CD14-positive monocyte (primary cell): ENCODE results near the gene PKP2. TPM values are rescaled to one million over a fixed set of nuclear protein-coding genes. Genes with fewer than 3 reads are reported as not detected.
"Not testable (repeated sequence)": the region's sequence is repeated elsewhere in the genome, so short reads cannot be mapped to it uniquely, and the experiment has no call there.

Source experiments
- DNase-seq, 3 donors: peaks; one replicate each; pipeline ENCODE4 v3.0.0-alpha.2; 2011 to 2022
- H2AFZ ChIP-seq: 2 replicates; pipeline ENCODE4 v1.6.0; 2012; ENCODE audit warnings: mild to moderate bottlenecking, low read depth, low read length, inconsistent platforms; ENCODE audit not compliant: insufficient read depth, poor library complexity, severe bottlenecking
- H3K27ac ChIP-seq, 2 donors: 1 replicate in 1 of 2; 2 replicates in 1 of 2; pipeline ENCODE4 v1.5.1; 2012 to 2013; ENCODE audit warnings: low read length in 2 of 2, control low read depth in 1 of 2, inconsistent platforms in 1 of 2, low read depth in 1 of 2, mild to moderate bottlenecking in 1 of 2
- H3K27me3 ChIP-seq, 2 donors: one replicate each; pipeline versions ENCODE4 v1.6.0 to v1.6.1; 2011 to 2013; ENCODE audit warnings: low read length in 2 of 2; ENCODE audit not compliant: control insufficient read depth in 2 of 2, insufficient read depth in 2 of 2
- H3K36me3 ChIP-seq, 2 donors: replicated peaks in 1 of 2; 1 replicate in 1 of 2; 2 replicates in 1 of 2; pipeline versions ENCODE4 v1.5.1 to v1.6.1; 2012 to 2013; ENCODE audit warnings: low read length in 2 of 2, control low read depth in 1 of 2, inconsistent platforms in 1 of 2, mild to moderate bottlenecking in 1 of 2; ENCODE audit not compliant: insufficient read depth in 2 of 2, control insufficient read depth in 1 of 2
- H3K4me1 ChIP-seq, 2 donors: 1 replicate in 1 of 2; 2 replicates in 1 of 2; pipeline versions ENCODE4 v1.5.1 to v1.6.1; 2012 to 2013; ENCODE audit warnings: low read length in 2 of 2, control low read depth in 1 of 2, inconsistent platforms in 1 of 2, mild to moderate bottlenecking in 1 of 2, moderate library complexity in 1 of 2; ENCODE audit not compliant: insufficient read depth in 2 of 2, control insufficient read depth in 1 of 2
- H3K4me2 ChIP-seq: replicated peaks from 2 replicates; pipeline ENCODE3; 2012; ENCODE audit warnings: low read length, moderate library complexity, mild to moderate bottlenecking; ENCODE audit not compliant: poor library complexity, severe bottlenecking; ENCODE audit errors: extremely low read depth
- H3K4me3 ChIP-seq, 3 experiments: fragments of 200-600 bp in 1 of 3; sonication (generic) in 1 of 3; replicated peaks in 1 of 3; 1 replicate in 2 of 3; 2 replicates in 1 of 3; pipeline ENCODE4 v1.5.1; 2011 to 2013; ENCODE audit warnings: low read length in 3 of 3, mild to moderate bottlenecking in 3 of 3, control low read depth in 2 of 3, low read depth in 2 of 3, inconsistent platforms in 1 of 3, moderate library complexity in 1 of 3
- H3K79me2 ChIP-seq: 2 replicates; pipeline ENCODE4 v1.6.0; 2012; ENCODE audit warnings: mild to moderate bottlenecking, control low read depth, inconsistent platforms, low read length, moderate library complexity; ENCODE audit not compliant: insufficient read depth
- H3K9ac ChIP-seq: 2 replicates; pipeline ENCODE4 v1.6.0; 2017; ENCODE audit warnings: low read length, mild to moderate bottlenecking; ENCODE audit not compliant: insufficient read depth, poor library complexity, severe bottlenecking
- H3K9me3 ChIP-seq, 2 donors: replicated peaks in 1 of 2; 1 replicate in 1 of 2; 2 replicates in 1 of 2; pipeline versions ENCODE4 v1.5.1 to v1.6.1; 2012 to 2013; ENCODE audit warnings: low read length in 2 of 2, control low read depth in 1 of 2; ENCODE audit not compliant: control insufficient read depth in 1 of 2, insufficient read depth in 1 of 2
- H4K20me1 ChIP-seq: 2 replicates; pipeline ENCODE4 v1.6.0; 2012; ENCODE audit warnings: mild to moderate bottlenecking, low read length, control low read depth, moderate library complexity; ENCODE audit not compliant: insufficient read depth
- H3K27ac Mint-ChIP-seq, 7 donors: one replicate each; pipeline ENCODE4 v1.8.0; 2020; ENCODE audit warnings: mild to moderate bottlenecking in 7 of 7, mixed read lengths in 7 of 7, moderate library complexity in 6 of 7, inconsistent platforms in 2 of 7
- H3K27me3 Mint-ChIP-seq, 3 donors: one replicate each; pipeline ENCODE4 v1.8.0; 2021 to 2022; ENCODE audit warnings: low read depth in 3 of 3, mild to moderate bottlenecking in 3 of 3, mixed read lengths in 3 of 3, moderate library complexity in 3 of 3, inconsistent platforms in 1 of 3
- H3K36me3 Mint-ChIP-seq, 2 donors: one replicate each; pipeline ENCODE4 v1.8.0; 2020; ENCODE audit warnings: mixed read lengths in 2 of 2, inconsistent platforms in 1 of 2, mild to moderate bottlenecking in 1 of 2
- H3K4me1 Mint-ChIP-seq: one replicate; pipeline ENCODE4 v1.8.0; 2020; ENCODE audit warnings: mild to moderate bottlenecking, mixed read lengths
- H3K4me3 Mint-ChIP-seq, 2 donors: one replicate each; pipeline ENCODE4 v1.8.0; 2020; ENCODE audit warnings: mild to moderate bottlenecking in 2 of 2, mixed read lengths in 2 of 2, moderate library complexity in 1 of 2
- H3K9me3 Mint-ChIP-seq, 7 donors: one replicate each; pipeline ENCODE4 v1.8.0; 2020 to 2022; ENCODE audit warnings: mixed read lengths in 7 of 7, mild to moderate bottlenecking in 6 of 7, moderate library complexity in 6 of 7, inconsistent platforms in 2 of 7
- CTCF ChIP-seq: fragments of 200-600 bp; IDR thresholded peaks from one replicate; pipeline ENCODE4 v1.8.0; 2022; ENCODE audit warnings: antibody characterized with exemption, mild to moderate bottlenecking
- WGBS: methylation state at CpG from one replicate; pipeline ENCODE4 v1.1.5; 2013; ENCODE audit warnings: missing lambda C conversion rate; ENCODE audit not compliant: insufficient coverage; 5-methylcytosine and 5-hydroxymethylcytosine counted together
- intact Hi-C, 2 donors: fragments of 100-400 bp; cut with micrococcal nuclease; formaldehyde crosslinking; loops; one replicate each; pipeline versions ENCODE4 v1.15.0 to v1.15.1; 2023
- polyA plus RNA-seq, 3 donors: library from polyadenylated mRNA; depleted of rRNA in 1 of 3; unstranded in 2 of 3; stranded (reverse) in 1 of 3; fragments of 300-500 nt in 2 of 3; fragments of >200 nt in 1 of 3; fragmentation: Illumina TruSeq in 2 of 3; gene quantifications; 1 replicate in 2 of 3; 2 replicates in 1 of 3; pipeline ENCODE4 v1.2.3, GENCODE V29; 2012 to 2021

The PKP2 gene
- polyA plus RNA-seq, 3 donors: 0.95 to 3.1 (median 2.9) TPM

GRCh38 chr12:32874975-32875374 lies 21.6 kb downstream of the PKP2 start:
- Mint-ChIP-seq H3K4me1 (peaks cover 7% of the 10 kb centered on the region), H3K4me3 (no peak overlapping the region), H3K27me3 (no peaks in the 10 kb centered on the region), H3K27ac (no peak overlapping the region), H3K9me3 (peaks cover 0 to 2% (median 0%) of the 10 kb centered on the region in 7 donors), H3K36me3 (peaks cover 5 to 7% of the 10 kb centered on the region in 2 donors)
- intact Hi-C loops: no loop called here
- Histone ChIP-seq H3K27me3 (no peaks in the 10 kb centered on the region), H2AFZ (no peak overlapping the region), H3K9me3 (no peaks in the 10 kb centered on the region), H3K79me2 (no peaks in the 10 kb centered on the region), H3K4me3 (no peak overlapping the region), H3K4me1 (peaks cover 0 to 3% of the 10 kb centered on the region in 2 donors), H3K36me3 (no peaks in the 10 kb centered on the region), H3K9ac (peak overlapping the region; percentile 8), H3K4me2 (no peak overlapping the region), H3K27ac (no peak overlapping the region), H4K20me1 (no peaks in the 10 kb centered on the region)
- WGBS: no CpG with 5 or more reads among the region's 1 CpG
- no peak for DNase-seq
- no peak for TF ChIP-seq CTCF

GRCh38 chr12:32874078-32874477 lies 22.5 kb downstream of the PKP2 start:
- H3K4me1 Mint-ChIP-seq: peaks cover 7% of the 10 kb centered on the region
- no peak overlapping the region for H2AFZ ChIP-seq
- H4K20me1 ChIP-seq: no peaks in the 10 kb centered on the region
- peaks cover 0 to 2% (median 0%) of the 10 kb centered on the region in 7 donors for H3K9me3 Mint-ChIP-seq
- no peak overlapping the region for H3K27ac ChIP-seq
- TF ChIP-seq CTCF: no peak
- H3K4me1 ChIP-seq: peaks cover 0 to 3% of the 10 kb centered on the region in 2 donors
- no peak overlapping the region for H3K4me3 Mint-ChIP-seq
- no peak overlapping the region for H3K4me3 ChIP-seq
- intact Hi-C loops: no loop called here
- H3K27me3 ChIP-seq: no peaks in the 10 kb centered on the region
- no peaks in the 10 kb centered on the region for H3K79me2 ChIP-seq
- H3K36me3 ChIP-seq: no peaks in the 10 kb centered on the region
- no peak overlapping the region for H3K27ac Mint-ChIP-seq
- WGBS: 100% methylated on average over 2 of the region's 3 CpGs
- no peak for DNase-seq
- H3K9ac ChIP-seq: no peak overlapping the region
- no peaks in the 10 kb centered on the region for H3K9me3 ChIP-seq
- peaks cover 5 to 7% of the 10 kb centered on the region in 2 donors for H3K36me3 Mint-ChIP-seq
- H3K4me2 ChIP-seq: no peak overlapping the region
- H3K27me3 Mint-ChIP-seq: no peaks in the 10 kb centered on the region

- H3K79me2 ChIP-seq, H3K27ac Mint-ChIP-seq, H3K27me3 Mint-ChIP-seq, H3K4me3 Mint-ChIP-seq, H3K9me3 ChIP-seq, intact Hi-C loops, H3K36me3 ChIP-seq, H3K4me1 Mint-ChIP-seq, H3K9me3 Mint-ChIP-seq, H3K4me2 ChIP-seq, H3K27ac ChIP-seq, H3K4me1 ChIP-seq, H3K27me3 ChIP-seq, H3K4me3 ChIP-seq, H3K9ac ChIP-seq, DNase-seq, H4K20me1 ChIP-seq, H2AFZ ChIP-seq, H3K36me3 Mint-ChIP-seq: not testable (repeated sequence)
- WGBS: 100% methylated on average over 2 of the region's 5 CpGs
Measured at GRCh38 chr12:32872416-32872815, 24.2 kb downstream of the PKP2 start.
